CMK (cell line): ENCODE results near the gene CCDC180.
"Not testable (repeated sequence)": the region's sequence is repeated elsewhere in the genome, so short reads cannot be mapped to it uniquely, and the experiment has no call there.

Experiments
- DNase-seq: peaks from one replicate; pipeline ENCODE4 v3.0.0-alpha.2; 2010; ENCODE audit warnings: low read depth

Gene CCDC180

DNA sequence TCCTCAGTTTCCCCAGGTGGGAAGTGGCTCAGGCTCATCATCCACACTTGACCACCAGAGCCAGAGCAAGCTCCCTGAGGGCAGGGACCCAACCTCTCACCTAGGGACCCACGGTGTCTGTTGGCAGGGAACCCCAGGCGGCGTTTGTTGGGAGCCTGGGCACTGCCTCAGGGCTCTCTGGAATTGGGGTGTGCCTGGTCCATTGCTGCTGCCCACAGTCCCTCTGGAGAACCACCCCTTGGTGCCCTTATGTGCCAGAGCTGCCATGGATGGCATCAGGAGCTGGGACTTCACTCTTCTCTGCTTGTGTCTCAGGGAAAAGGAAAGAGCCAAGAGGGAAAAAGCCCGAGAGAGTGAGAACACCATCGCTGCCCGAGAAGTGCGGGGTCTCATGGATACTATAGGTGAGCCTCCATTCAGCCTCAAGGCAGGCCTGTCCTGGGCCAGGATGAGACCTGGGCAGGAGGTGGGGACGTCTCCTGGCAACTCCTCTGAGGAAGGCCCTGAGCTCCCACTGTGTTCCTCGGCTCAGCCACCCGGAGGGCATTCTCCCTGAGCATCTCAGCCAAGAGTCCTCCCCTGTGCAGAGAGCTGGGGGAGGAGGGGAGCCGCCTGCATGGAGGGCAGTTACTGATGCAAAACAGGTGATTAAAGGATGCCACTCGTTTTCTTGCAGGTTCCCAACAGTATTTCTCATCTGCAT is 4.5 kb downstream of the CCDC180 start:
- DNase-seq = no peak

DNA sequence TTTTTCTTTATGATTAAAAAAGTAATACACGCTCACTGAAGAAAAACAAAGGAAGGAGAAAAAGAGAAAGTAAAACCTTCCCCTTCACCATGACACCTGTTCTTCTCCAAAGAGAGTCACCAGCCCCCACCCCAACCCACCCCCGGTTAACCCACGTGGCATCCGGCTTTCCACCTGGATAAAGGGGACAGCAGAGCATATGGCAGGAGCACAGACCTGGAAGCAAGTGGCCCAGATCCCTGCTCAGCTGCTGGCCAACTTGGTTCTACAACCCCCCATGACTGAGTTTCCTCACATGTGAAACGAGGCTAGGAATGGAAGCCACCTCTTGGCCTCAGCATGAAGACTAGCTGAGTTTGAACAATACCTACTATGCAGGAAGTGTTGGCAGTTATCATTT is 5.1 kb downstream of the CCDC180 start:
- DNase-seq = no peak

DNA sequence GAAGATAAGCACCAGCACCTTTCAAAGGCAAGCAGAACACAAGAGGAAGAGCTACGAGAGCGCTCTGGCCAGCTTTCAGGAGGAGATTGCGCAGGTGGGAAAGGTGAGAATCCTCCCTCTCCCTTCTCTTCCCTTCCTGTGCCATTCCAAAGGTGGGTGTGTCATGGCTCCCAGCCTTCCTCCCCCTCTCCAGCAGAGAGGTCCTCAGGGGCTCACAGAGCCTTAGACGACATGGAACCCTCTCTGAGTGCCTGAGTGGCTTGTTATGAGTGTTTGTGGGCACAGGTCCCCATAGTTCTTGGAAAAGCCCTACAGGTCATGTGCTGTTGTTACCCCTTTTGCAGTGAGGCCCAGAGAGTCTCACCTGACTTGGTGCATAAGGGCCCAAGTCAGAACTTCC is 5.8 kb downstream of the CCDC180 start:
- no peak for DNase-seq

DNA sequence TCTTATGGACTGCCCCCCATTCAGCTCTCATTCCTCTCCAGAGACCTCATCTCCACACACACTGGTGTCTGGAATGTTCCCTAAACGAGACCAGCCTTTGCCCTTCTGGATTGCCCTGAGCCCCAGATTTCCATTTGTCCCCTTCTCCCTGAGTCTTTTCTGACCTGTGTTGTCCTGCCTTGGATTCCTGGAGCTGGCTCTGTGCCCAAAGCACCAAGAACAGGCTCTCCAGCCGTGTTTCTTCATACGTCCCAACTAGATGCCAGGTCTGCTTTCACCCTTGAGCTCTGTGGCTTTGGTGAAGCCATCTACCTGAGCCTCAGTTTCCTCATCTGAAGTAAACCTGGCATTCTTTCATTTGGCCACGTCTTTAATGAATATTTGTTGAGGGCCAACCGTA is 6.3 kb downstream of the CCDC180 start:
- DNase-seq = no peak

DNA sequence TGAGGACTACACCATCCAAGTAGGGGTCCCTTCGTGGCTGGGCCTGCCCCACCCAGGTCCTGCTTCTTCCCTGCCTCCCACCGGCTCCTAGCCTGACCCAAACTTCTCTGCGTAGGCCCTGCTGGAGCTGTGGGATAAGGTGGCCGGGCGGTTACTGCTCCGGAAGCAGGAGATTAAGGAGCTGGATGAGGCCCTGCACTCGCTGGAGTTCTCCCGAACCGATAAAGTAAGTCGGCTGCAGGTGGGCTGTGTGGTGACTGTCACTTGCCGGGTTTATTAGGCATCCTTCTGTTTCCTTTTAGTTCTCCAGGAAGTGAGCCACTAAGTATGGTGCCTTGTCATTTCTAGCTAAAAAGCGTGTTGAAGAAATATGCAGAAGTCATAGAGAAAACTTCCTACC is 7.0 kb downstream of the CCDC180 start:
- DNase-seq = no peak

DNA sequence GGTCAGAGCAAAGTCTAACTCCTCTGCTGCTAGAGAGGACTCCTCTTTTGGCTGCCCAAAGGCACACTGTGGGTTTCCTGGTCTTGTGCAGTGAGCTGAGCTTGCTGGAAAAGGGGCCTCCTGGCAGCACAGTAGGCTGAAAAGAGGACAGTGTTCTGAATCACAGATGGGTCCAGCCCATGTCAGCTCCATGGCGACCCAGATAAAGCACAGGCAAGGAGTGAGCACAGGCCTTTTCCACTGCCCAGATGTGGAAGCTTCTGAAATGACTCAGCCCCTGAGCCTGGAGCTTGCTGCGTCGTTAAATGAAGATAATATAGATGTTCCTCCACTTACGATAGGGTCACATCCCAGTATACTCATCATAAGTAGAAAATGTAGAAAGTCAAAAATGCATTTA is 8.1 kb downstream of the CCDC180 start:
- DNase-seq = no peak

DNA sequence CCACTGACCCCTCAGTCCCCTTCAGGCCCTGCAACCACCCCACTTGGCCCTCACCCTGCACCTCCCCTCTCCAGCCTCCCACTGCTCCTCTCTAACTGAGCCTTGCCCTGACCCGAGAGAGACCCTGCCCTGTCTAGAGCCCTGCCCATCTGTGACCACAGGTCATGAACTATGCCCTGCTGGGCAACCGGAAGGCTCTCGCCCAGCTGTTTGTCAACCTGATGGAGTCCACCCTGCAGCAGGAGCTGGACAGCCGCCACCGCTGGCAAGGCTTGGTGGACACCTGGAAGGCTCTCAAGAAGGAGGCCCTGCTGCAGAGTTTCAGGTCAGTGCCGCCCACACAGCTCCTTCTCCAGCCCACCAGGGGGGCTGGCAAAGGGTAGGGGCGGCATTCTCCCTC is 9.4 kb downstream of the CCDC180 start:
- DNase-seq = no peak

DNA sequence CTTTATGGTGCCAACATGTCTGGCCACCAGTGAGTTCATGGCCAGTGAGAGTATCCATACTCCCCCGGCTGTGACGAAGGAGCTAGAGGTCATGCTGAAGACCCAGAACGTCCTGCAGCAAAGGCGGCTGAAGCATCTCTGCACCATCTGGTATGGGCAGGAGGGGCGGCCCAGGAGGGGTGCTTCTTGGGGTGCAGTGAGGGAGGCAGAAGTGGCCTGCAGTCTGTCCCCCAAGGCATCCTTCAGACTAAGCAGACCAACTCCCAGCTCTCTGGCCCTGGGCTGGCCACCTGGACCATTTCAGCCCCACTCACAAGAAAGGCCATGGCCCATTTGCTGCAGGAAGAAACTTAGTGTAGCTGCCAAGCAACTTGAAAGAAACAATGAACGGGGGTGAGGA is 11.0 kb downstream of the CCDC180 start:
- no peak for DNase-seq

DNA sequence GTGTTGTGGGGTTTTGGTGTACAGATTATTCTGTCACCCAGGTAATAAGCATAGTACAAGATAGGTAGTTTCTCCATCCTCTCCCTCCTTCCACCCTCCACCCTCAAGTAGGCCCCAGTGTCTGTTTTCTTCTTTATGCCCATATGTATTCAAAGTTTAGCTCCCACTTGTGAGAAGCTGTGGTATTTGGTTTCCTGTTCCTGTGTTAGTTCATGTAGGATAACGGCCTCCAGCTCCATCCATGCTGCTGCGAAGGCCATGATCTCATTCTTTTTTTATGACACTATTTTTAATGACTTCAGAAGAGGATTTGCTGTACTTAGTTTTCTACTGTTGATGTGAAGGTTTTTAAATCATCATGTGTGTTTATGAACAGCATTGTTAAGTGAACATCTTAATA is 11.9 kb downstream of the CCDC180 start:
- DNase-seq = peak; percentile 3

DNA sequence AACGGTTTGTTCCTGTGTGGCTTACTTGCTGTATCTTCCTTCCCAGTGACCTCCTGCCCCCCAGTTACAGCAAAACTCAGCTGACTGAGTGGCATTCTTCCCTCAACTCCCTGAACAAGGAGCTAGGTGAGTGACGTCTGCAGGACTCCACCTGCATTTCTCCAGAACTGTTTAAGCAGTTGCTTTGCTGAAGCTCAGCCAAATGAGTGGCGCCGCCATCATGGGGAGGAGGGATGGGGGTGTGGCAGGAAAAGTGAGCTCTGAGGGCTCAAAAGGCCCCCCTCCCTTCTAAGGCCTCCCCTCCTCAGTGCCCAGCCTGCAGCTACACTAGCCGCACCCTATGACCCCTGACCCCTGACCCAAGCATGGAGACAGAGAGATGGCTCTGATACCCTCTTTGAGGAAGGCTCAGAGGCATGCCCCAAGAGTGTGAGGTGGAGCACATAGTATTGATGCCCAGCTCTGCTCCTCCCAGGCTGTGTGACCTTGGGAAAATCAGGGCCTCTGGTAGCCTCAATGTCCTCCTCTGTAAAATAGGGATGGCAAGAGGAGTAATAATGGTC is 12.7 kb downstream of the CCDC180 start:
- no peak for DNase-seq

DNA sequence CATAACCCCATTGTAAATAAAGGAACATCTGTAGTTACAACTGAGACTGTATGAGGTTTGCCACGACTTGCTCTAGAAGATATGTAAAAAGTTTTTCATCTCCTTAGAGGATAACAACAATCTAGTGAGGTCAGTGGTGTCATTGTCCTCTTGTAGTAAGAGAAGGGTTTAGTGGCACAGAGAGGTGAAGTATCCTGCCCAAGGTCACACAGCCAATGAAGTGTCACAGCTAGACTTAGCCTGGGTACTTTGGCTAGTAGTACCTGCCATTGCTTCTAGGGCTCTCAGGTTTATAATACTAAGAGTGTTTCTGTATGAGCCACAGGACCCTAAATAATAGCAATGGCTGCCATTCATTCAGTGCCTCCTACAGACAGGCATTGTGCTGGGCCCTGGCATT is 13.8 kb downstream of the CCDC180 start:
- no peak for DNase-seq

DNA sequence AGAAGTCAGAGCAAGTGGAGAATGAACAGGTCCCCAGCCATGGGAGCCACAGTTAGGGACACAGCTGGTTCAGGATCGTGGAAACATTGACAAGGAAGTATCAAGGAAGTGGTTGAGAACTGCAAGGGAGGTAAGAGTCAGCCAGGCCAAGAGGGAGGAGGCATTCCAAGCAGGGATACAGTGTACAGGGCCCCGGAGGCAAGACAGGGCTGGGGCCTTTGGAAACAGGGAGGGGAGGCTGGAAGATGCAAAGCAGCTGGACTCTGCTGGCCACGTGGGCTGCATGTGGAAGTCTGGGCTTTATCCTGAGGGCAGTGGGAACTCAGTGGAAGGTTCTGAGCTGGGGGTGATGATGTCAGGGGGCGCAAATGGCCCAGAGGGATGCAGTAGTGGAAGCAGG is 14.2 kb downstream of the CCDC180 start:
- no peak for DNase-seq

DNA sequence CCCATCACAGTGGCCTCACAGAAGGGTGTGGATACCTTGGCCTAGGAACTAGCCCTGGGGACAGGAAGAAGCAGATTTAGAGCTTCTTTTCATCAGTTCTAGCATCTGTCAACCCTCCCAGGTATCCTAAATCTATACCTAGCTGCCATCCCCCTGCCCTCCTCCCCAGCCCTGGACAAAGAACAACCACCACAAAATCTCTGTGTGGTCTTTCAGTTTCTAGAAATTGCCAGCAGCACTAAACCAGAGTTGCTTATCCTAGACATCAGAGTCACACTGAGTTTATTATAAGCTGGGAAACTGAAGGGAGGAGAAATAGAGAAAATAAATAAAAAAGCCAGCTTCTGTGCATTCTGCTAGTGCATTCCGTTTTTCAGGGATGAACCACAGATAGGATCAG is 14.6 kb downstream of the CCDC180 start:
- DNase-seq = no peak

DNA sequence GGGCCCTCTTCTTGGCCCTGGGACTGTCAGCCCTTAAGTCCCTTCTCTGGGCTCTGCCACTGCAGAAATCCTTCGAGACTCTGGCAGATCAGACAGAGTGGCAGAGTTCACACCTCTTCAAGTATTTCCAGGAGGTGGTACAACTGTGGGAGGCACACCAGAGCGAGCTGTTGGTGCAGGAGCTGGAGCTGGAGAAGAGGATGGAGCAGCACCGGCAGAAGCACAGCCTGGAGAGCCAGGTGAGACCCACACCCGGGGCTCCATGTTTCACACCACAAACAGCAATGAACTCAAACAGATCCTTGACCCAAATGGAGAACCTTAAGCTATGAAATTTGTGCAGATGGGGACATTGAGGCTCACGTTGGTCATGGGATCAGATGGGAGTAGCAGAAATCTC is 17.5 kb downstream of the CCDC180 start:
- no peak for DNase-seq

DNA sequence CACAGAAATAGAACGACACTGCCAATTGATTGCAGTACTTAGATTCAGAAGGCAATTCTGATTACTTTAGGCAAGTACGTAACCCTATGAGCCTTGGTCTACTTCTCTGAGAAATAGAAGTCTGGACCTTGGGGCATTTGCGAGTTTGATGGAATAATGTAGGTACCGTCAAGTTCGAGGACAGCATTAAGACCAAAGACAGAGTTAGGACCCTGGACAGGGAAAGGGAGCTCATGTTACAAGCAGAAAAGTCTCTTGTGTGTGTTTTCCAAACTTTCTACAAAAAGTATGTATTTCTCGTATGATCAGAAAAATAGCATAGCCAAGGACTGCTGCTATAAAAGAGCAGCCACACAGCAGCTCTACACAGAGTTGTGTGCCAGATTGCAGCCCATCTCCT is 20.1 kb downstream of the CCDC180 start:
- no peak for DNase-seq

DNA sequence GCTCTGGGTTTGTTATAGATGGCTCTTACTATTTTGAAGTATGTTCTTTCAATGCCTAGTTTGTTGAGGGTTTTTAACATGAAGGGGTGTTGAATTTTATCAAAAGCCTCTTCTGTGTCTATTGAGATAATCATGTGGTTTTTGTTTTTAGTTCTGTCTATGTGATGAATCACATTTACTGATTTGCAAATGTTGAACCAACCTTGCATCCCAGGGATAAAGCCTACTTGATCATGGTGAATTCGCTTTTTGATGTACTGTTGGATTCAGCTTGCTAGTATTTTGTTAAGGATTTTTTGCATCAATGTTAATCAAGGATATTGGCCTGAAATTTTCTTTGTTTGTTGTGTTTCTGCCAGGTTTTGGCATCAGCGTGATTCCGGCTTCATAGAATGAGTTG is 25.5 kb downstream of the CCDC180 start:
- no peak for DNase-seq

DNA sequence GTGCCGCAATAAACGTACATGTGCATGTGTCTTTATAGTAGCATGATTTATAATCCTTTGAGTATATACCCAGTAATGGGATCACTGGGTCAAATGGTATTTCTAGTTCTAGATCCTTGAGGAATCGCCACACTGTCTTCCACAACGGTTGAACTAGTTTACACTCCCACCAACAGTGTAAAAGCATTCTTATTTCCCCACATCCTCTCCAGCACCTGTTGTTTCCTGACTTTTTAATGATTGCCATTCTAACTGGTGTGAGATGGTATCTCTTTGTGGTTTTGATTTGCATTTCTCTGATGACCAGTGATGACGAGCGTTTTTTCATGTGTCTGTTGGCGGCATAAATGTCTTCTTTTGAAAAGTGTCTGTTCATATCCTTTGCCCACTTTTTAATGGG is 28.2 kb downstream of the CCDC180 start:
- not testable (repeated sequence) for DNase-seq

DNA sequence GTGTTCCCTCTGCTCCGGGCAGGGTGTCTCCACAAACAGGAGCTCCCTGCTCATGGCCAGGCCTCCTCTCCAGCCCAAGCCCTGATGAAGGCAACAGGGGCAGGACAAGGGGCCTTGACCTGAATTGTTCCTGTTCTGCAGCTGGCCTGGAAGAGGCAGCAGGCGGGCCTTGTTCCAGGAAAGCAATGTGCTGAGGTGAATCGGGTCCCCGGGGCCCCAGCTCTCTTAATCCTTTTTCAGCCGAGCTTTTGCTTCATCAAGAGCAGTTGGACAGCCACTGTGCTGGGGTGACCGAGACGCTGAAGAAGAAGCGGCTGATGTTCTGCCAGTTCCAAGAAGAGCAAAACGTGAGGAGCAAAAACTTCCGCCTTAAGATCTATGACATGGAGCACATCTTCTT is 41.4 kb downstream of the CCDC180 start:
- DNase-seq = no peak

DNA sequence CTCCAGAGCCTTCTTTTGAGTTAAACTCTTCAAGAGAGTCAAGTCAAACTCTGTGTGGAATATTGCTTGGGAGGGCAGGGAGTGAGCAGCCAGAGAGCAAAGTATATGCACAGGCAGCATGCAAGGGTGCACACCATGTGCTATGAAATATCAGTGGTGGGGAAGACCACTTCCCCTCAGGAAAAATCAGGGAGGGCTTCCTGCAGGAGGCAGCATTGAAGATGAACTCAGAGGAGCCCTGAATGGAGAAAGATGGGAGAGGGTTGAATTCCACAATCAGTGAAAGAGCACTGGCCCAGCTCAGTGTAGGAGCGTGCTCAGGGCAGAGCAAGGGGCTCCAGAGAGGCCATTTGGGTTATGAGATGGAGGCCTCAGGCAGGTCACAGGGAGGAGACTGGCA is 41.9 kb downstream of the CCDC180 start:
- no peak for DNase-seq

DNA sequence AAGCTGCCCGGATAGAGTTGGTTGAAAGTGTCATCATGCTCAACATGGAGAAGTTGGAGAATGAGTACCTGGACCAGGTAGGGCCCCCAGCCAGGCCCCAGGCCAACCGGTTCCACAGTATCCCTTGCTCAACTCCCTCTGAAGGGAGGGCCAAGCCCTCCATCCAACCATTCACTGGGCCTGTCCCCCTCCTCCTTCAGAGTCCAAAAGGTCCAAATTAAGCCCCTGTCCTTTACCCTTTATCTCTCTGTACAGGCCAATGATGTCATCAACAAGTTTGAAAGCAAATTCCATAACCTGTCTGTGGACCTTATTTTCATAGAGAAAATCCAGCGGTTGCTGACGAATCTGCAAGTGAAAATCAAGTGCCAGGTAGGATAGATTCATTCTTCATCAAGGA is 47.2 kb downstream of the CCDC180 start:
- DNase-seq = no peak

DNA sequence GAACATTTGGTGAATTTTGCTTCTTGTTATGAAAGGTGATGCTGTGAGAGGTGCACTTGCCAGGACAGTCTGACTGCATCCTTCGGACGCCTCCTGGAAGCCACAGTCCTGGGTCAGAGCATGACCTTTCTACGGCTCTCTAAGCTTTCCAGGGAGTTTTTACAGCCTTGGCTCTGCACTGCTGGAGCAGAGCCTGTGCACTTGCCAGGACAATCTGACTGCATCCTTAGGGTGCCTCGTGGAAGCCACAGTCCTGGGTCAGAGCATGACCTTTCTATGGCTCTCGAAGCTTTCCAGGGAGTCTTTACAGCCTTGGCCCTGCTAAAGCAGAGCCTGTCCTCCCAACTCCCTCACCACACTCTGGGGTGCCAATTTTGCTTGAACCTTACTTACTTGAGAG is 49.6 kb downstream of the CCDC180 start:
- DNase-seq = no peak
